WTC11 (cell line): ENCODE data around the gene HTR6. TPM values are rescaled to one million over a fixed set of nuclear protein-coding genes. Genes with fewer than 3 reads are reported as not detected.
A peak's percentile ranks its signal among the peaks of the same experiment; 100 is the strongest.

Experiments used
- ATAC-seq: fragments of 200-7000 bp; cut with Tn5 transposase; 2 replicates; pipeline ENCODE4 v1.10.0; 2021; ENCODE audit warnings: mild to moderate bottlenecking, moderate library complexity
- CTCF ChIA-PET: fragments of 300-600 bp; sonication (Branson Sonifier 250); formaldehyde crosslinking; loops from one replicate; lab custom pipeline; 2021; ENCODE audit warnings: antibody characterized with exemption; lab: Charles Lee
- POLR2A ChIA-PET: fragments of 350-600 bp; sonication (Branson Sonifier 250); formaldehyde crosslinking; loops from one replicate; lab custom pipeline; 2021; ENCODE audit warnings: antibody characterized with exemption; lab: Charles Lee
- DNase-seq: peaks from one replicate; pipeline ENCODE4 v3.0.0; 2021; ENCODE audit warnings: low spot score
- H3K27ac Mint-ChIP-seq: 2 replicates; pipeline ENCODE4 v1.8.0; 2021; ENCODE audit warnings: mixed read lengths
- H3K27me3 Mint-ChIP-seq: 2 replicates; pipeline ENCODE4 v1.8.0; 2021; ENCODE audit warnings: low read depth, mild to moderate bottlenecking, moderate library complexity, mixed read lengths
- H3K36me3 Mint-ChIP-seq: 2 replicates; pipeline ENCODE4 v1.8.0; 2021; ENCODE audit warnings: mixed read lengths
- H3K4me1 Mint-ChIP-seq: 2 replicates; pipeline ENCODE4 v1.8.0; 2022; ENCODE audit warnings: mixed read lengths
- H3K4me3 Mint-ChIP-seq: 2 replicates; pipeline ENCODE4 v1.8.0; 2021; ENCODE audit warnings: mild to moderate bottlenecking, moderate library complexity, mixed read lengths
- H3K9me3 Mint-ChIP-seq: 2 replicates; pipeline ENCODE4 v1.8.0; 2021; ENCODE audit warnings: mixed read lengths
- CREB1 ChIP-seq: sonication (generic); formaldehyde crosslinking; IDR thresholded peaks from 2 replicates; pipeline ENCODE4 v1.8.0; 2023; ENCODE audit warnings: mild to moderate bottlenecking, missing genetic modification reagents
- EMX1 ChIP-seq: fragments of 250-450 bp; sonication (Bioruptor Pico); IDR thresholded peaks from 2 replicates; pipeline ENCODE4 v1.8.0; 2021; ENCODE audit warnings: mild to moderate bottlenecking
- GABPB1 ChIP-seq: sonication (generic); formaldehyde crosslinking; IDR thresholded peaks from 2 replicates; pipeline ENCODE4 v1.8.1; 2023; ENCODE audit warnings: mild to moderate bottlenecking, missing genetic modification reagents
- JAZF1 ChIP-seq: fragments of 250-450 bp; sonication (Bioruptor Pico); IDR thresholded peaks from 2 replicates; pipeline ENCODE4 v1.9.0; 2021; ENCODE audit warnings: moderate library complexity, mild to moderate bottlenecking, inconsistent platforms
- MYBL2 ChIP-seq: sonication (generic); formaldehyde crosslinking; IDR thresholded peaks from 2 replicates; pipeline ENCODE4 v1.8.1; 2023; ENCODE audit warnings: mild to moderate bottlenecking, moderate library complexity, missing genetic modification reagents
- NFYB ChIP-seq: sonication (generic); formaldehyde crosslinking; conservative IDR thresholded peaks from 2 replicates; pipeline ENCODE4 v1.8.0; 2022; ENCODE audit warnings: low read depth, missing genetic modification reagents
- NR1H2 ChIP-seq: sonication (generic); formaldehyde crosslinking; IDR thresholded peaks from 2 replicates; pipeline ENCODE4 v1.9.0; 2021; ENCODE audit warnings: mild to moderate bottlenecking, moderate library complexity, missing genetic modification reagents
- TCF7 ChIP-seq: sonication (generic); formaldehyde crosslinking; IDR thresholded peaks from 2 replicates; pipeline ENCODE4 v1.8.0; 2022; ENCODE audit warnings: mild to moderate bottlenecking, low read depth, missing genetic modification reagents, moderate library complexity
- ZNF121 ChIP-seq: sonication (generic); formaldehyde crosslinking; IDR thresholded peaks from 2 replicates; pipeline ENCODE4 v1.8.0; 2023; ENCODE audit warnings: missing genetic modification reagents
- ZNF416 ChIP-seq: fragments of 250-450 bp; sonication (Bioruptor Pico); IDR thresholded peaks from 2 replicates; pipeline ENCODE4 v1.9.0; 2021; ENCODE audit warnings: mild to moderate bottlenecking, inconsistent platforms
- ZNF423 ChIP-seq: fragments of 250-450 bp; sonication (Bioruptor Pico); IDR thresholded peaks from 2 replicates; pipeline ENCODE4 v2.1.2; 2022; ENCODE audit warnings: mild to moderate bottlenecking, moderate library complexity
- total RNA-seq: library from RNA; stranded (reverse); gene quantifications from 3 replicates; pipeline ENCODE4 v1.2.3, GENCODE V29; 2021
- TF ChIP-seq, protein P1 (sequence below): fragments of 200-600 bp; IDR thresholded peaks from 2 replicates; pipeline ENCODE4 v1.8.0; 2022; ENCODE audit warnings: antibody characterized with exemption
- TF ChIP-seq, protein P2 (sequence below): sonication (generic); formaldehyde crosslinking; IDR thresholded peaks from 2 replicates; pipeline ENCODE4 v1.8.0; 2022; ENCODE audit warnings: missing genetic modification reagents
- TF ChIP-seq, protein P3 (sequence below): sonication (generic); formaldehyde crosslinking; IDR thresholded peaks from 2 replicates; pipeline ENCODE4 v1.8.1; 2023; ENCODE audit warnings: mild to moderate bottlenecking, missing genetic modification reagents, moderate library complexity
- TF ChIP-seq, protein P4 (sequence below): sonication (generic); formaldehyde crosslinking; IDR thresholded peaks from 2 replicates; pipeline ENCODE4 v1.8.0; 2023; ENCODE audit warnings: mild to moderate bottlenecking, missing genetic modification reagents
- TF ChIP-seq, protein P5 (sequence below): sonication (generic); formaldehyde crosslinking; IDR thresholded peaks from 2 replicates; pipeline ENCODE4 v1.8.1; 2022; ENCODE audit warnings: low read depth, missing genetic modification reagents, borderline replicate concordance
- TF ChIP-seq, protein P6 (sequence below): sonication (generic); formaldehyde crosslinking; IDR thresholded peaks from 2 replicates; pipeline ENCODE4 v1.8.1; 2022; ENCODE audit warnings: mild to moderate bottlenecking, missing genetic modification reagents, moderate library complexity, borderline replicate concordance

Gene HTR6
- total RNA-seq, 1 experiment from 2014 or later: 0.90 TPM

DNA sequence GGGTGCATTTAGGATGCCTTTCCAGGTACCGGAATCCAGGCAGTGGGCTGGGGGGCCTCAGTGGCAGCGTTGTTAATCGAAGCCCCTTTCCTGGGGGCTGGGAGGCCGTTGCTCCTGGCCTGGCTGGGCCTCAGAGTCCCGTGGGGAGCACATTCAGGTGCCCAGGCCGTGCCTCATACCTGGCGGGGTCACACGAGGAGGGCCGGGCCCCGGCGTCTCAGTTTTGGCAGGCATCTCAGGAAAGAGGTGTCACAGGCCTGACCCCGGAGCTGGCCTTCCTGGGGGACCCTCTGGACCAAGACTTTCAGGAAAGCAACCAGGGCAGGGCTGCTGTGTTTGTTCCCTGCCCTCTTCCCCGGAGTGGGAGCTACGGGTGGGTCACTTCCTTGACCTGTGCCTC lies 16.4 kb upstream of the HTR6 start:
- POLR2A ChIA-PET: no interaction called here

DNA sequence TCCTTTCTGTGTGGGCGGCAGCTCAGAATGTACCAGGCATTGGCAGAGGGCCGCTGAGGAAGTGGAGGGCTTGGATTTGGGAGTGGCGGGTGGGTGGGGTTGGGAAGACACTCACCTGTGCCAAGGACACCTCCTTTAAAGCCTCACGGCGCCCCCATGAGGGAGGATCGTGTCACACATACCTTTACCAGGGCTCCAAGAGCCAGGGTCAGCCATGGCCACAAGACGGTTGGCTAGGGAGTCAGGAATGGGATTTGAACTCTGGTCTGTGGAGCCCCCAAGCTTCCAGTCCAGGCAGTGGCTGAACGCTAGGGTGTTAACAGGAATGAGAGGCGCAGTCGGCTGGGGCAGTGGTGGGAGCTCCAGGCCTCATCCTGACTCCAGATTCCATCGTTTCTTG lies 16.0 kb upstream of the HTR6 start:
- H3K9me3 Mint-ChIP-seq: no peaks in the 10 kb centered on the region
- ChIA-PET CTCF (interaction anchor here (0.6 to 3.2 kb wide), 20 partner anchors 8 to 713 kb away, joined by 3 to 21 read pairs (median 5); partner anchors contain the start of genes EMC1, MRTO4 and SLC66A1), POLR2A (no interaction called here)
- H3K27me3 Mint-ChIP-seq: peaks cover 23% of the 10 kb centered on the region
- no peak overlapping the region for H3K4me3 Mint-ChIP-seq
- H3K36me3 Mint-ChIP-seq: no peaks in the 10 kb centered on the region
- peak; percentile 53 for ATAC-seq
- H3K27ac Mint-ChIP-seq: no peak overlapping the region
- DNase-seq: peak; percentile 84
- peaks cover 12% of the 10 kb centered on the region for H3K4me1 Mint-ChIP-seq
- TF ChIP-seq, protein P1, sequence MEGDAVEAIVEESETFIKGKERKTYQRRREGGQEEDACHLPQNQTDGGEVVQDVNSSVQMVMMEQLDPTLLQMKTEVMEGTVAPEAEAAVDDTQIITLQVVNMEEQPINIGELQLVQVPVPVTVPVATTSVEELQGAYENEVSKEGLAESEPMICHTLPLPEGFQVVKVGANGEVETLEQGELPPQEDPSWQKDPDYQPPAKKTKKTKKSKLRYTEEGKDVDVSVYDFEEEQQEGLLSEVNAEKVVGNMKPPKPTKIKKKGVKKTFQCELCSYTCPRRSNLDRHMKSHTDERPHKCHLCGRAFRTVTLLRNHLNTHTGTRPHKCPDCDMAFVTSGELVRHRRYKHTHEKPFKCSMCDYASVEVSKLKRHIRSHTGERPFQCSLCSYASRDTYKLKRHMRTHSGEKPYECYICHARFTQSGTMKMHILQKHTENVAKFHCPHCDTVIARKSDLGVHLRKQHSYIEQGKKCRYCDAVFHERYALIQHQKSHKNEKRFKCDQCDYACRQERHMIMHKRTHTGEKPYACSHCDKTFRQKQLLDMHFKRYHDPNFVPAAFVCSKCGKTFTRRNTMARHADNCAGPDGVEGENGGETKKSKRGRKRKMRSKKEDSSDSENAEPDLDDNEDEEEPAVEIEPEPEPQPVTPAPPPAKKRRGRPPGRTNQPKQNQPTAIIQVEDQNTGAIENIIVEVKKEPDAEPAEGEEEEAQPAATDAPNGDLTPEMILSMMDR: peak; percentile 25; the same call in 1 of the 2 replicates
- TF ChIP-seq JAZF1: no peak

More for the DNA sequence above, 16.4 kb upstream of the HTR6 start:
- TF ChIP-seq, protein P2, sequence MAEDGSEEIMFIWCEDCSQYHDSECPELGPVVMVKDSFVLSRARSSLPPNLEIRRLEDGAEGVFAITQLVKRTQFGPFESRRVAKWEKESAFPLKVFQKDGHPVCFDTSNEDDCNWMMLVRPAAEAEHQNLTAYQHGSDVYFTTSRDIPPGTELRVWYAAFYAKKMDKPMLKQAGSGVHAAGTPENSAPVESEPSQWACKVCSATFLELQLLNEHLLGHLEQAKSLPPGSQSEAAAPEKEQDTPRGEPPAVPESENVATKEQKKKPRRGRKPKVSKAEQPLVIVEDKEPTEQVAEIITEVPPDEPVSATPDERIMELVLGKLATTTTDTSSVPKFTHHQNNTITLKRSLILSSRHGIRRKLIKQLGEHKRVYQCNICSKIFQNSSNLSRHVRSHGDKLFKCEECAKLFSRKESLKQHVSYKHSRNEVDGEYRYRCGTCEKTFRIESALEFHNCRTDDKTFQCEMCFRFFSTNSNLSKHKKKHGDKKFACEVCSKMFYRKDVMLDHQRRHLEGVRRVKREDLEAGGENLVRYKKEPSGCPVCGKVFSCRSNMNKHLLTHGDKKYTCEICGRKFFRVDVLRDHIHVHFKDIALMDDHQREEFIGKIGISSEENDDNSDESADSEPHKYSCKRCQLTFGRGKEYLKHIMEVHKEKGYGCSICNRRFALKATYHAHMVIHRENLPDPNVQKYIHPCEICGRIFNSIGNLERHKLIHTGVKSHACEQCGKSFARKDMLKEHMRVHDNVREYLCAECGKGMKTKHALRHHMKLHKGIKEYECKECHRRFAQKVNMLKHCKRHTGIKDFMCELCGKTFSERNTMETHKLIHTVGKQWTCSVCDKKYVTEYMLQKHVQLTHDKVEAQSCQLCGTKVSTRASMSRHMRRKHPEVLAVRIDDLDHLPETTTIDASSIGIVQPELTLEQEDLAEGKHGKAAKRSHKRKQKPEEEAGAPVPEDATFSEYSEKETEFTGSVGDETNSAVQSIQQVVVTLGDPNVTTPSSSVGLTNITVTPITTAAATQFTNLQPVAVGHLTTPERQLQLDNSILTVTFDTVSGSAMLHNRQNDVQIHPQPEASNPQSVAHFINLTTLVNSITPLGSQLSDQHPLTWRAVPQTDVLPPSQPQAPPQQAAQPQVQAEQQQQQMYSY (CRISPR knock-in tag): no peak
- no peak for TF ChIP-seq EMX1 (CRISPR knock-in tag)
- TF ChIP-seq, protein P3, sequence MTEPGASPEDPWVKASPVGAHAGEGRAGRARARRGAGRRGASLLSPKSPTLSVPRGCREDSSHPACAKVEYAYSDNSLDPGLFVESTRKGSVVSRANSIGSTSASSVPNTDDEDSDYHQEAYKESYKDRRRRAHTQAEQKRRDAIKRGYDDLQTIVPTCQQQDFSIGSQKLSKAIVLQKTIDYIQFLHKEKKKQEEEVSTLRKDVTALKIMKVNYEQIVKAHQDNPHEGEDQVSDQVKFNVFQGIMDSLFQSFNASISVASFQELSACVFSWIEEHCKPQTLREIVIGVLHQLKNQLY: no peak
- no peak for DNase-seq
- Mint-ChIP-seq H3K36me3 (no peaks in the 10 kb centered on the region), H3K4me1 (peaks cover 11% of the 10 kb centered on the region), H3K27ac (no peak overlapping the region), H3K9me3 (no peaks in the 10 kb centered on the region), H3K4me3 (no peak overlapping the region), H3K27me3 (peaks cover 27% of the 10 kb centered on the region)
- no peak for ATAC-seq
- CTCF ChIA-PET: interaction anchor here (0.6 to 3.2 kb wide), 15 partner anchors 8 to 713 kb away, joined by 3 to 21 read pairs (median 5); partner anchors contain the start of gene SLC66A1

DNA sequence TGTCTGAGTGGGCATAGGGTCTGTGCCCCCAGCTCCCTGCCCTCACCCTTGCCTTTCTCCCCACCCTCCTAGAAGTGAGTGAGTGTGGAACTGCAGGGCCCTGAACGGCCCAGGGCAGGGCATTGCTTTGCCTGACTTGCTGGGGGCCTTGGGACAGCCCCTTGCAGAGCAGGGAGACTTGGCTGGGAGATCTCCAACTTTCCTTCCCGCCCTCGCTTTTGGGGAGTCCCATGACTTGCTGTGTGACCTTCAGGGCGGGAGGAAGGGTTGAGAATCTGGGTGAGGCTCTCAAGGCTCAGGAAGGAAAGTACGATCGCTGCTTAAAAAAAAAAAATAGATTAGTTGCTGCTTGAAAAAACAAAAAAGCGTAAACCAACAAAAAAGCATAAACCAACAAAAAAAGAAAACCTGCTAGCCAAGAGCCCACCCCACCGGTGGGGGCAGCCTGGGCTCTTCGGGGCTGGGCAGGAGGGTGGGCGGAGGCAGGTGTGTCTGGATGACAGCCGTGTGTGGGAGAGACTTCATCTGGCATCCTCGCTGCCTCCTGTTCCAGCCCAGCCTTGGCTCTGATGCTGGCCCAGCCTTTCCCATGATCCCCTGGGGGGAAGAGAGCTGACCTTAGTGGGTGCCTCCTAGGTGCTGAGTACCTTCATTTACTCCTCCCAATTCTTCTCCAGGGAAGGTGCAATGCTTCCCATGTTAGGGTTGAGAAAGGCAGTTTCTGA lies 14.1 kb upstream of the HTR6 start:
- no peak for ATAC-seq
- peaks cover 17% of the 10 kb centered on the region for H3K4me1 Mint-ChIP-seq

More for the DNA sequence above, 14.1 kb upstream of the HTR6 start:
- Mint-ChIP-seq H3K36me3 (no peaks in the 10 kb centered on the region), H3K9me3 (no peaks in the 10 kb centered on the region), H3K27ac (no peak overlapping the region), H3K4me3 (no peak overlapping the region), H3K27me3 (peaks cover 14% of the 10 kb centered on the region)
- ChIA-PET CTCF (interaction anchor here (0.6 to 2.5 kb wide), 56 partner anchors 9 to 410 kb away, joined by 3 to 23 read pairs (median 4); partner anchors contain the start of genes AKR7A3, CAPZB and SLC66A1), POLR2A (interaction anchor here (0.7 to 1.0 kb wide), 2 partner anchors 10 to 11 kb away, joined by 3 read pairs; no protein-coding TSS in a partner anchor)
- no peak for TF ChIP-seq GABPB1 (CRISPR knock-in tag)
- TF ChIP-seq ZNF423 (CRISPR knock-in tag): no peak
- no peak for TF ChIP-seq ZNF416 (CRISPR knock-in tag)
- no peak for TF ChIP-seq NFYB (CRISPR knock-in tag)
- no peak for TF ChIP-seq TCF7 (CRISPR knock-in tag)
- TF ChIP-seq, protein P4, sequence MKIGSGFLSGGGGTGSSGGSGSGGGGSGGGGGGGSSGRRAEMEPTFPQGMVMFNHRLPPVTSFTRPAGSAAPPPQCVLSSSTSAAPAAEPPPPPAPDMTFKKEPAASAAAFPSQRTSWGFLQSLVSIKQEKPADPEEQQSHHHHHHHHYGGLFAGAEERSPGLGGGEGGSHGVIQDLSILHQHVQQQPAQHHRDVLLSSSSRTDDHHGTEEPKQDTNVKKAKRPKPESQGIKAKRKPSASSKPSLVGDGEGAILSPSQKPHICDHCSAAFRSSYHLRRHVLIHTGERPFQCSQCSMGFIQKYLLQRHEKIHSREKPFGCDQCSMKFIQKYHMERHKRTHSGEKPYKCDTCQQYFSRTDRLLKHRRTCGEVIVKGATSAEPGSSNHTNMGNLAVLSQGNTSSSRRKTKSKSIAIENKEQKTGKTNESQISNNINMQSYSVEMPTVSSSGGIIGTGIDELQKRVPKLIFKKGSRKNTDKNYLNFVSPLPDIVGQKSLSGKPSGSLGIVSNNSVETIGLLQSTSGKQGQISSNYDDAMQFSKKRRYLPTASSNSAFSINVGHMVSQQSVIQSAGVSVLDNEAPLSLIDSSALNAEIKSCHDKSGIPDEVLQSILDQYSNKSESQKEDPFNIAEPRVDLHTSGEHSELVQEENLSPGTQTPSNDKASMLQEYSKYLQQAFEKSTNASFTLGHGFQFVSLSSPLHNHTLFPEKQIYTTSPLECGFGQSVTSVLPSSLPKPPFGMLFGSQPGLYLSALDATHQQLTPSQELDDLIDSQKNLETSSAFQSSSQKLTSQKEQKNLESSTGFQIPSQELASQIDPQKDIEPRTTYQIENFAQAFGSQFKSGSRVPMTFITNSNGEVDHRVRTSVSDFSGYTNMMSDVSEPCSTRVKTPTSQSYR (CRISPR knock-in tag): no peak
- TF ChIP-seq, protein P5, sequence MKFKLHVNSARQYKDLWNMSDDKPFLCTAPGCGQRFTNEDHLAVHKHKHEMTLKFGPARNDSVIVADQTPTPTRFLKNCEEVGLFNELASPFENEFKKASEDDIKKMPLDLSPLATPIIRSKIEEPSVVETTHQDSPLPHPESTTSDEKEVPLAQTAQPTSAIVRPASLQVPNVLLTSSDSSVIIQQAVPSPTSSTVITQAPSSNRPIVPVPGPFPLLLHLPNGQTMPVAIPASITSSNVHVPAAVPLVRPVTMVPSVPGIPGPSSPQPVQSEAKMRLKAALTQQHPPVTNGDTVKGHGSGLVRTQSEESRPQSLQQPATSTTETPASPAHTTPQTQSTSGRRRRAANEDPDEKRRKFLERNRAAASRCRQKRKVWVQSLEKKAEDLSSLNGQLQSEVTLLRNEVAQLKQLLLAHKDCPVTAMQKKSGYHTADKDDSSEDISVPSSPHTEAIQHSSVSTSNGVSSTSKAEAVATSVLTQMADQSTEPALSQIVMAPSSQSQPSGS (CRISPR knock-in tag): no peak
- no peak for TF ChIP-seq CREB1 (CRISPR knock-in tag)
- no peak for TF ChIP-seq JAZF1
- no peak for TF ChIP-seq MYBL2 (CRISPR knock-in tag)
- no peak for TF ChIP-seq NR1H2
- TF ChIP-seq, protein P6, sequence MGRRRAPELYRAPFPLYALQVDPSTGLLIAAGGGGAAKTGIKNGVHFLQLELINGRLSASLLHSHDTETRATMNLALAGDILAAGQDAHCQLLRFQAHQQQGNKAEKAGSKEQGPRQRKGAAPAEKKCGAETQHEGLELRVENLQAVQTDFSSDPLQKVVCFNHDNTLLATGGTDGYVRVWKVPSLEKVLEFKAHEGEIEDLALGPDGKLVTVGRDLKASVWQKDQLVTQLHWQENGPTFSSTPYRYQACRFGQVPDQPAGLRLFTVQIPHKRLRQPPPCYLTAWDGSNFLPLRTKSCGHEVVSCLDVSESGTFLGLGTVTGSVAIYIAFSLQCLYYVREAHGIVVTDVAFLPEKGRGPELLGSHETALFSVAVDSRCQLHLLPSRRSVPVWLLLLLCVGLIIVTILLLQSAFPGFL (CRISPR knock-in tag): no peak
- TF ChIP-seq ZNF121 (CRISPR knock-in tag): no peak
- DNase-seq: no peak
